Right renal pelvis (tissue), 4 donors: Measurements from ENCODE around the gene EPHB1. TPM values are rescaled to one million over a fixed set of nuclear protein-coding genes. Genes with fewer than 3 reads are reported as not detected.

ENCODE experiments used
- DNase-seq, 4 donors: peaks; one replicate each; pipeline ENCODE4 v3.0.0-alpha.2; 2013; ENCODE audit warnings: low read depth in 4 of 4, low spot score in 3 of 4, missing footprints in 1 of 4
- polyA plus RNA-seq, 4 donors: library from polyadenylated mRNA; unstranded; fragments of 120-200 nt; gene quantifications; one replicate each; pipeline ENCODE4 v1.2.1, GENCODE V29; 2013; ENCODE audit not compliant: insufficient read length in 4 of 4

Gene EPHB1
- polyA plus RNA-seq, 4 donors = 4.8 to 7.2 (median 5.3) TPM

GRCh38 chr3:135140591-135140990, 345.5 kb downstream of the EPHB1 start:
- DNase-seq = no peak

DNA sequence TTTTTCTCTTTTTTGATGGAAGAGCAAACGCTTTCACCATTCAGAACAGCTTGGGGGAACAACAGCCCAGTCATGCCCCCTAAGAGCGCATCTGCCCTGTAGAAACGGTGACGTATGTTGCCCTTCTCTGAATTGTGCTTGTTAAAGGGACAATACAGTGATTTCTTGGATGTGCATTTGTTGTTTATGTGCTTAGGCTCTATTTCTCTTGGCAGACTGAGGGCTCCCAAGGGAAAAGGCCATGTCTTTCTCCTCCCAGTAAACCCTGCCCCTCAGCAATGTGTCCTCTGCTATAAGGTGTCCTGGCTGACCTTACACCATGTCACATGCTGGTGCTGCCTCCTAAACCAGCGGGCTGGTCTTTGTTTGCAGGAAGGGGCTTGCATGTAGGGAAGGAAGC, 346.1 kb downstream of the EPHB1 start:
- DNase-seq = no peak

- DNase-seq = no peak
Observed at GRCh38 chr3:135141672-135142071, 346.6 kb downstream of the EPHB1 start.

GRCh38 chr3:135142530-135142929, 347.5 kb downstream of the EPHB1 start:
- DNase-seq = no peak

GRCh38 chr3:135143474-135143873, 348.4 kb downstream of the EPHB1 start:
- DNase-seq = no peak

DNA sequence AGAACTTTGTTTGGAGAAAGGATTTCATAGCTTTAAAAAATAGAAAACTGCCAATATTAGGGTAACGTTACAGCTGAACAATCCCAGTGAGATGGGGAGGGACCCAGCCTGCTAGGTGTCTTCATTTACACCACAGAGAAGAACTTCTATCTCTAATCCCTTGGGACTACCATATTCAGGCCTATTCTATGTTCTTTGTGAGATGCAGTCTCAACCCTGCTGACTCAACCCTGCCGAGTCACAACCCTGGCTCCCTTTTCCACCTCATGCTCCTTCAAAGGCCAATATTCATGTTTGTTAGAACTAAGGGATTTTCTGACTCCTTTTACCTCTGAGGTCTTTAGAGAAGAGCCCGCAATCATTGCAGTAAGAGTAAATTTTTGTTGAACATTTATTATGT, 350.5 kb downstream of the EPHB1 start:
- DNase-seq = no peak

DNA sequence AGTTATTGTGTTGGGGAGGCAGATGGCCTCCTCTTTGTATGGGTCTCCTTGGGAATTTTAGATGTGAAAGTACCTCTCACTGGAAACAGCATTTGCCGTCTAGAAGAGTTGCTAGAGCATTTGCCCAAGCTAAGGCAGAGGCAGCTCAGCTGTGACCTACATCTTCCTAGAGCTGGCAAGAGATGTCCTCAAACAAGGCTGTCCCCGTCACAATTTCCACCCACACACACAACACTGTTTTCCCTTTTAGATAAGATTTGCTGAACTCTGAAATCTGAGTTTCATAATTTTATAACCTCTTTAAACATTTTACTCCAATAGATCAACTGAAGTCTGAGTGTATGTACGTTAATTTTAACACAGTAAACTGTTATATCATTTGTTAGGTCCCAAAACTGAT, 352.6 kb downstream of the EPHB1 start:
- no peak for DNase-seq

- DNase-seq = no peak
Observed at GRCh38 chr3:135148398-135149020, 353.4 kb downstream of the EPHB1 start.

GRCh38 chr3:135149707-135150681, 354.9 kb downstream of the EPHB1 start:
- no peak for DNase-seq

DNA sequence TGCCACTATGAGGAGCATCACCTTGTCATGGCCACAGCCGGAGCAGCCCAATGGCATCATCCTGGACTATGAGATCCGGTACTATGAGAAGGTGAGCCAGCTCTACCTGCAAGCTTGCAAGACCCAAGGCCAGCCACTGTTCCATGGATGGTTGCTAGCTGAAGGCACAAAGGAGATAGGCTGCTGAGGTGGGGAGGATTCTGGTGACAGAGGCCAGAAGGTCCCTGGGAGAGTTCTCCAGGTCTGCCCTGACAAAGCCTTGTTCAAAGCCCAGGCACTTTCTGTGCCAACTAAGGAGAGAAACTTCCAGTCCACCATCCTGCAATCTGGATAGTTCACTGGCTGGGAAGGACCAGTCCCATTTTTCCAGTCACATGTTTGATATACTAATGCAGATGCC, 359.1 kb downstream of the EPHB1 start:
- no peak for DNase-seq

DNA sequence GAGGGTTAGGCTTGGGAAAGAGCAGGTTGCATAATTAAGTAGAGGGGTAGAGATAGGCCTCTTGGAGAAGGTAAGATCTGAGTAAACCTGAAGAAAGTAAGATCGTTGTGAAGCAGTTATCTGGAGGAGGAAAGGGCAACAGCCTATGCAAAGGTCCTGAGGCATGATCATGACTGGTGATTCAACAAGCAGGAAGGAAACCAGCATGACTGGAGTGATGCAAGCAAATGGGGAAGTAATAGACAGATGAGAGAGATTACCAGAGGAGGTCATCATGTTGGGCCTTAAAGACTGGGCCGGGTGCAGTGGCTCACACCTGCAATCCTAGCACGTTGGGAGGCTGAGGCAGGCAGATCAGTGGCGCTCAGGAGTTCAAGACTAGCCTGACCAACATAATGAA, 360.2 kb downstream of the EPHB1 start:
- DNase-seq = no peak

GRCh38 chr3:135155791-135156190, 360.7 kb downstream of the EPHB1 start:
- no peak for DNase-seq

- DNase-seq = no peak
Observed at GRCh38 chr3:135157045-135157740, 362.1 kb downstream of the EPHB1 start.

DNA sequence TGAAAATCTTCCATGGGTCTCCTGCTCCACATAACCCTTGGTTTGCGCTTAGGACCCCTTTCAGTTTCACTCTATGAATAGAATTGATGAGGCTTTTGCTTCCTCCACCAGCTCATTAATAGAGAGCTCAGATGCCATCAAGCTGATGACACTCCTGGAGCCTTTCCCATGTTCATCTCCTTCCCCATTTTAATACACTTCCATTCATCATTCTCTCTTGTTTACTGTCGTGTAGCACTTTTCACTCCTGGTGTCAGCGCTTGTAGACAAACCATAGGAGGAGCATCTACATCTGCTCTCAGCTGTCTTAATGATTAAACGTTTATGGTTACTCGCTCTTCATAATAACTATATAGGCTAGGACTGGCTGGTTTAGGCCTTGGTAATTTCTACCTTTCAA, 363.5 kb downstream of the EPHB1 start:
- no peak for DNase-seq

DNA sequence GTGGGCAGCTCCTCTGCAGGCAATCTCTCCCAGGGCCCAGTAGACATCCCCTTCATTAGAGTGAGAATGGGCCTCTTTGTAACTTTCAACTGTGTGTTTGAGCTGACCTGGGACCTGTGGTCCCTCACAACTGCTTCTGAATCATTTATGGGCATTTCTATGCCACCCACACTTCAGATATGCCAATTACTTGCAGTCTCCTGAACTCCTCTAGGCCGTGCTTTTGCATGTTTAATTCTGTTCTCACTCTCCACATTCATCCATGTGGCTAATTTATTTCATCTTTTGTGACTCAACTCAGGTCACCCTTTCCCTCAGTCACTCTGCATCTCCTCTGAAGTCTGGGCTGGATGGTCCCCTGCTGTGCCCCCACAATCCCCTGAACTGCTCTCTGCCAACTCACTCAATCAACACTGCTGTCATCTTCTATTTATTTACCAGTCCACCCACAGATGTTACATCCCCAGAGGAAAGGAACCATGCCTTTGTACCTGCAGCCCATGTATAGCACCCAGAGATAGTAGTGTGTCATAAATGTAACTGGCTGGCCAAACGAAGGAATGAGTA, 364.7 kb downstream of the EPHB1 start:
- DNase-seq = no peak

DNA sequence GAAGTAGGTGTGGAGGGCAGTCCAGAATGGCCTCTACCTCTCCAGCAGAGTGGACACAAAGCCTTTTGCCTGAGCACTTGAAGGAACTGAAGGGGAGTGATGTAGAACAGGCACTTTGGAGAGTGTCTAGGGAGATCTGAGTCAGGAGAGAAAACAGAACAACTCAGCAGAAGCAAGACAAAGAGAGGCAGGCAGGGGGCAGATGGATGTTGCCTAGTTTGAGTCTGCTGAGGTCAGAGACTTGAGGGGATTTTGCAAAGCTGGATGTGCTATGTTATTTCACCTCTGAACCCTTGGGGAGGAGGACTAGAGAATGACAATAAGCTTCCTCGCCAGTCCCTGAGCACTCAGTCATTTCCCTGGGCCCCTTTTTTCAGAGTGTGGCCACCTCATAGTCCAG, 366.4 kb downstream of the EPHB1 start:
- DNase-seq = no peak

DNA sequence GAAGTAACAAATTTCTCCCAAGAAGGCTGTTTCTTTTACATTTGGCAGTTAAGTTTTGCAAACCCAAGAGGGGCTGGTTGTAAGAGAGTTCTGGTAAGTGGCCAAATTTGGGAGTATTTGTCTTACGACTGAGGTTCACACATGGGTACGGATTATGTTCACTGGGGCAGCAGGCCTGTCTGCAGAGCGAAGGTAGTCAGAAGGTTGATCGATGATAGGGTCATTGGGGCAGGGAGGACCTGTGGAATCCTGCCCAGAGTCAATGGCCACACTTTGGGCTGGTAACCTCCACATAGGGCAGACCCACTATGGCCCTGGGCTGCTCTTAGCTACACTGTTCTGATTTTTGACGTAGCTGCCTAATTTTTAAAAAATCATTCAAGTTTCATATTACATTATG, 368.6 kb downstream of the EPHB1 start:
- DNase-seq = no peak

- no peak for DNase-seq
Observed at GRCh38 chr3:135165260-135165659, 370.2 kb downstream of the EPHB1 start.

DNA sequence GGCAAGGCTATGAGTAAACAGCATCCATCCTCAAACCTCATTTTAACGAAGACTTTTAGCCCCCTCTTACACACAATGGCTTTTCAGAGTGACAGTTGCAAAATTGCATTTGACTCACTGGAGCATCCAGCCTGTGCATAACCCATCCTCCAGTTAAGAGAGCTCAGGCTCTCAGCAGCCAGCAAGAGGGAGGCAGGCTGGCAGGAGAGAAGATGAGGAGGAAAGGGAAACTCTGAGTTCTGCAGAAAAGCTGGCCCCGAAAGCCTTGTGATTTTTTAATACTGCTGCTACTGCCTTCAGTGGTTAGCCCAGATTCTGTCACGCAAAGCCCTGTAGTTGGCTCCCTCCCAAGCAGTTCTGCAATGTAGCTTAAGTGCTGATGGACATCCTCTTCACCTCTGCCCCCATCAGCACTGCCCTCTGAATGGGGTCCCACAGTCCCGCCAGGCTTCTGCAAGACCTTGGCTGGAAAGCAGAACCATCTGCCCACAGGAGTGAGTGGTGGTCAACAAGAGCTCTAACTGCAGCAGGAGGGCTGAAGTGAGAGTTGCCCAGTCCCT, 371.3 kb downstream of the EPHB1 start:
- no peak for DNase-seq

DNA sequence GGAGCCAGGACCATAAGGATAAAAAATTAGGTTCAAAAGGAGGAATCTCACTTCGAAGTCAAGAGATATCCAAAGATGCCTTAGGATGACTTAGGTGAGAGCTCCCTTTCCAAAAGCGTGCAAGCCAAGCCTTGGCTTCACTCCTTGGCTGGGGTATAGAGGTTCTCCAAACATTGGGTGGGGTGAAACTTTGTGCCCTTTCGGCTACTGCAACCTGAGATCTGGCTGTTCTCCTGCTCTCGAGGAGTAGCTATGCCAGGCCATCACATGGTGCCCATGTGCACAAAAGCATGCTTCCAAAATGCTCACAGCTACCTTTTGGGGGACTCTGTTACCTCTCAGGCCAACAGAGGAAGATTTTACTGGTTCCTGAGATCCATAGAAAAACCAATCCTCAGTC, 373.8 kb downstream of the EPHB1 start:
- DNase-seq = no peak

- DNase-seq = no peak
Observed at GRCh38 chr3:135169651-135170050, 374.6 kb downstream of the EPHB1 start.
